ACC112 (cell line): ENCODE results near the gene COX6B2.
"Not testable (repeated sequence)": the region's sequence is repeated elsewhere in the genome, so short reads cannot be mapped to it uniquely, and the experiment has no call there.

Source experiments
- H2AFZ ChIP-seq: fragments of 200-600 bp; sonication (generic); one replicate; pipeline ENCODE4 v1.6.0; 2017; ENCODE audit warnings: antibody characterized with exemption, low read length; ENCODE audit not compliant: unreplicated experiment
- H3K27ac ChIP-seq: fragments of 200-600 bp; sonication (generic); 2 replicates; pipeline ENCODE4 v1.5.1; 2014; ENCODE audit warnings: low read depth, mild to moderate bottlenecking, antibody characterized with exemption, low read length, moderate library complexity
- H3K27me3 ChIP-seq: fragments of 200-600 bp; sonication (generic); 2 replicates; pipeline ENCODE4 v1.6.1; 2014; ENCODE audit warnings: mild to moderate bottlenecking, antibody characterized with exemption, low read length, moderate library complexity, mixed read lengths; ENCODE audit not compliant: insufficient read depth
- H3K36me3 ChIP-seq: fragments of 200-600 bp; sonication (generic); 2 replicates; pipeline ENCODE4 v1.6.1; 2016; ENCODE audit warnings: mild to moderate bottlenecking, antibody characterized with exemption, low read length, moderate library complexity, mixed read lengths; ENCODE audit not compliant: insufficient read depth
- H3K4me1 ChIP-seq: fragments of 200-600 bp; sonication (generic); one replicate; pipeline ENCODE4 v1.6.1; 2016; ENCODE audit warnings: low read length, mixed read lengths; ENCODE audit not compliant: insufficient read depth, unreplicated experiment, control insufficient read depth
- H3K4me3 ChIP-seq: fragments of 200-600 bp; sonication (generic); 2 replicates; pipeline ENCODE4 v1.5.1; 2014; ENCODE audit warnings: mild to moderate bottlenecking, low read depth, low read length
- H3K79me2 ChIP-seq: fragments of 200-600 bp; sonication (generic); one replicate; pipeline ENCODE4 v1.6.0; 2016; ENCODE audit warnings: low read length; ENCODE audit not compliant: control insufficient read depth, unreplicated experiment, insufficient read depth

COX6B2 gene, protein sequence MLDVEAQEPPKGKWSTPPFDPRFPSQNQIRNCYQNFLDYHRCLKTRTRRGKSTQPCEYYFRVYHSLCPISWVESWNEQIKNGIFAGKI

DNA sequence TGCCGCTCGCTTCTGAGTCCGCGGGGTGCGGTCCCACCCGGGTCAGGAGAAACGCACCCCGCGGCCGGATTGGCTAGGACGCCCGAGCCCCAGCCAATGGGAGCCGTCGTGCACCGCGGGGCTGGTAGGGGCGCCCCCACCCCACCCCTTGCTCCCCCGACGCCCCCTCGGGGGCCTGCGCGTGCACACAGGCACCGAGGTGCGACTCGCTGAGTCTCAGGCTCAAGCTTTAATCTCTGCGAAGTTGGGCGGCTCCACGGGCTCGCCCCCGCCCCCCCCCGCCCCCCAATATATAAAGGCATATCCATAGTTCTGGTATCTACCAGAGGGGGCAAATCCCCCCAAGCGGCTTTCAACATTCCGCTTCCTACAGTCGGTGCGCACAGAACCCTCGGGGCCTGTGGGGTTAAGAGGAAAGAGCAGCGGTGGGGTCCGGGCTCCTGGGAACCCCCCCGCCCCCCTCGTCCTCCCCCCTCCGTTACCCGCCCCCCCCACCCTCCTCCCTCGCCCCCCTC lies at the start of gene COX6B2:
Gene COX6B2 (minus strand): TSS at position 22 of the 515 bp plus-strand sequence. CDS start 198 bp downstream, outside the sequence.
- no peak within 1 kb of the TSS for H2AFZ ChIP-seq
- H3K4me3 ChIP-seq: peak within 1 kb of the TSS; percentile 59
- H3K4me1 ChIP-seq: no peaks in the 10 kb centered on the region
- H3K27me3 ChIP-seq: peaks cover 35% of the 10 kb centered on the region
- no peaks in the 10 kb centered on the region for H3K36me3 ChIP-seq
- no peaks in the 10 kb centered on the region for H3K79me2 ChIP-seq
- no peak within 1 kb of the TSS for H3K27ac ChIP-seq

DNA sequence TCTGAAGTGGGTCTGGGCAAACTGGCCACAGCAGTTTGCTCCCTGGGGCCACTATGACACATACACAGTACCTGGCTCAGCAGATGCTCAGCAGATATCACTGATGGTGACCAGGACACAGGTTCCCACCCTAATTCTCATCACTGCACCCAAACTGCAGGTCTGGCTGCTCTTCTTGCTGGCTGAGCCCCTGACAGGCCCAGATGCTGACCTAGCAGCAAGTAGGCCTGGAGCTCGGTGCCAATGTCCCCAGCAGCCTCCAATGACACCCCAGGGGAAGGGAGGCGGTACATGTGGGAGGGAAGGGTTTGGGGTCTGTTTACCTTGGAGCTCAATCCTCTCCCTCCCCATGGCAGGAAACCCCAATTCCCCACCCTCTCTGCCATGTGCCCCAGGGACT lies 48.0 kb upstream of the COX6B2 start:
- Histone ChIP-seq H2AFZ (no peak overlapping the region), H3K79me2 (peaks cover 43% of the 10 kb centered on the region), H3K27me3 (no peaks in the 10 kb centered on the region), H3K36me3 (peaks cover 8% of the 10 kb centered on the region; the same call in 1 of the 2 replicates), H3K27ac (no peak overlapping the region), H3K4me1 (peaks cover 12% of the 10 kb centered on the region), H3K4me3 (no peak overlapping the region)

- H3K36me3 ChIP-seq, H3K27ac ChIP-seq, H3K4me3 ChIP-seq, H3K27me3 ChIP-seq, H2AFZ ChIP-seq: not testable (repeated sequence)
- Histone ChIP-seq H3K4me1 (peaks cover 11% of the 10 kb centered on the region), H3K79me2 (peaks cover 32% of the 10 kb centered on the region)
These were observed 46.9 kb upstream of the COX6B2 start for GRCh38 chr19:55401390-55401789.

- Histone ChIP-seq H3K79me2 (peaks cover 23% of the 10 kb centered on the region), H3K27ac (no peak overlapping the region), H3K4me1 (peaks cover 2% of the 10 kb centered on the region), H3K36me3 (peaks cover 2% of the 10 kb centered on the region; the same call in 1 of the 2 replicates), H2AFZ (no peak overlapping the region), H3K27me3 (no peaks in the 10 kb centered on the region), H3K4me3 (no peak overlapping the region)
These were observed 46.0 kb upstream of the COX6B2 start for GRCh38 chr19:55400281-55401087.

DNA sequence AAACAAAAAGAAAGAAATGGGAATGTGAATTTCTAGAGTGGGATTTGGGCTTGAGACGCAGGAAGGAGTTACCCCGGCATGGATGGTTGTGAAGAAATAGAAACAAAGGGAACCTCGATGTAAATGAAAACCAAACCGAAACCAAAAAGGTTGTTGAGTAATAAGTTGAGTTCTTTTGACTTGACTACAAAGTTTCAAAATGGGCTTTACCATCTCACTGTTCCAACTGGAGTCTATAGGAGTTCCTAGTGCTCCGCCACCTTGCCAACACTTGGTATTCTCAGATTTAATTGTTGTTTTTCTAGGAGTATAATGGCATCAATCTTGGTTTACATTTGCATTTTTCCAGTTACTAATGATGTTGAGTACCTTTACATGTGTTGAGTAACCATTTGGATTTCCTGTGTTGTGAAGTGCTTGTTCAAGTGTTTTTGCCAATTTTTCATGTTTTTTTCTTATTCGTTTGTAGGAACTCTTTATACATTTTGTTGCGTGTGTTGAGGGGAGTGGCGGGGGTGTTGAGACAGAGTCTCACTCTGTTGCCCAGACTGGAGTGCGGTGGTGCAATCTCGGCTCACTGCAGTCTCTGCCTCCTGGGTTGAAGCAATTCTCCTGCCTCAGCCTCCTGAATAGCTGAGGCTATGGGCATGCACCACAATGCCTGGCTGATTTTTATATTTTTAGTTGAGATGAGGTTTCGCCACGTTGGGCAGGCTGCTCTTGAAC lies 43.8 kb upstream of the COX6B2 start:
- no peak overlapping the region for H3K4me3 ChIP-seq
- no peak overlapping the region for H2AFZ ChIP-seq
- H3K4me1 ChIP-seq: no peaks in the 10 kb centered on the region
- peaks cover 2% of the 10 kb centered on the region; the same call in 1 of the 2 replicates for H3K36me3 ChIP-seq
- no peaks in the 10 kb centered on the region for H3K27me3 ChIP-seq
- peaks cover 10% of the 10 kb centered on the region for H3K79me2 ChIP-seq
- no peak overlapping the region for H3K27ac ChIP-seq

DNA sequence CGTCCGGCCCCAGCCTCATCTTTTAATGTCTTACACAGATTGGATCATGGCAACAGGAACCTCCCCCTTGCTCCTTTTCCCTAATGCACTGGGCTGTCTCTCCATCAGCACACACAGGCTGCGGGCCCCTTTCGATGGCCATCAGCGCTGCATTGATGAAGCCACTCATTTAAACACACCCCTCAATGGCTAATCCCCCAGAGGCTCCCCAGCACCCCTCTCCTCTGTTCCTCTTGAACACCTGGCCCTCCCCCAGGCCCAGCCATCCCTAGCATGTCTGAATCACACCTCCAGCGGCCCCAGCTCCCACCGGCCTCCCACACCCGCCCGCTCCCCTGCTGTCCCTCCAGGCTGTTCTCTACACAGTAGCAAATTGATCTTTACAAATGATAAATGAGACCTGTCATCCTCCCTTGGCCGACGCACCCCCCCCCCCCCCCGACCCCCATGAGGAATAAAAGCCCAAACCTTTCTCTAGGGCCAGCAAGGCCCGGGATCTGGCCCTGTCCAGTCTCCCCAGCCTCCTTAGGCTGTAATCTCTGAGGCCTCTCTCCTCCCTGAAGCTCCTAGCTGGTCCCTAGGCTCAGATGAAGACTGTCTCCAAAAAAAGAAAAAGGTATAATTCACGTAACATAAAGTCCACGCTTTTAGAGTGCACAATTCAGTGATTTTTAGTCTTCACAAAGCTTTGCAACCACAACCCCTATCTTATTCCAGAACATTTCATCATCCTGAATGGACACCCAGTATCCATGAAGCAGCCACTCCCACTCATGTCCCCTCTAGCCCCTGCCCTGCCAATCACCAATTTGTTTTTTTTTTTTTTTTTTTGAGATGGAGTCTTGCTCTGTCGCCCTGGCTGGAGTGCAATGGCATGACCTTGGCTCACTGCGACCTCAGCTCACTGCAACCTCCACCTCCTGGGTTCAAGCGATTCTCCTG lies 38.6 kb upstream of the COX6B2 start:
- H3K36me3 ChIP-seq: peaks cover 18% of the 10 kb centered on the region; the same call in 1 of the 2 replicates
- H3K79me2 ChIP-seq: peaks cover 22% of the 10 kb centered on the region
- H3K4me3 ChIP-seq: no peak overlapping the region
- H2AFZ ChIP-seq: no peak overlapping the region
- peaks cover 4% of the 10 kb centered on the region for H3K4me1 ChIP-seq
- H3K27ac ChIP-seq: no peak overlapping the region
- H3K27me3 ChIP-seq: no peaks in the 10 kb centered on the region

- Histone ChIP-seq H3K36me3 (peaks cover 24% of the 10 kb centered on the region; the same call in 1 of the 2 replicates), H3K4me3 (no peak overlapping the region), H3K79me2 (peaks cover 33% of the 10 kb centered on the region), H3K4me1 (peaks cover 14% of the 10 kb centered on the region), H3K27ac (no peak overlapping the region), H3K27me3 (no peaks in the 10 kb centered on the region), H2AFZ (no peak overlapping the region)
These were observed 37.4 kb upstream of the COX6B2 start for GRCh38 chr19:55391702-55392615.

GRCh38 chr19:55391191-55391670 lies 36.7 kb upstream of the COX6B2 start:
- H3K27me3 ChIP-seq: no peaks in the 10 kb centered on the region
- no peak overlapping the region for H3K27ac ChIP-seq
- H3K36me3 ChIP-seq: peaks cover 27% of the 10 kb centered on the region; the same call in 1 of the 2 replicates
- H2AFZ ChIP-seq: no peak overlapping the region
- H3K4me1 ChIP-seq: peaks cover 14% of the 10 kb centered on the region
- H3K4me3 ChIP-seq: no peak overlapping the region
- H3K79me2 ChIP-seq: peaks cover 40% of the 10 kb centered on the region

GRCh38 chr19:55390461-55390880 lies 36.0 kb upstream of the COX6B2 start:
- H3K27me3 ChIP-seq: no peaks in the 10 kb centered on the region
- no peak overlapping the region for H2AFZ ChIP-seq
- H3K4me1 ChIP-seq: peaks cover 14% of the 10 kb centered on the region
- peaks cover 45% of the 10 kb centered on the region for H3K79me2 ChIP-seq
- H3K36me3 ChIP-seq: peaks cover 27% of the 10 kb centered on the region; the same call in 1 of the 2 replicates
- H3K27ac ChIP-seq: no peak overlapping the region
- H3K4me3 ChIP-seq: no peak overlapping the region
